Spinal cord (tissue), 10 donors: ENCODE measurements around the gene NFXL1. TPM values are rescaled to one million over a fixed set of nuclear protein-coding genes. Genes with fewer than 3 reads are reported as not detected.
A peak's percentile ranks its signal among the peaks of the same experiment; 100 is the strongest.

Experiments
- DNase-seq, 6 donors: peaks; one replicate each; pipeline versions ENCODE4 v3.0.0 to v3.0.0-alpha.2; 2013 to 2015; ENCODE audit warnings: low spot score in 6 of 6, low read depth in 4 of 6
- H3K27ac ChIP-seq: one replicate; pipeline ENCODE4 v1.5.1; 2013; ENCODE audit warnings: low read depth, low read length, control low read depth
- H3K27me3 ChIP-seq: one replicate; pipeline ENCODE4 v1.6.1; 2013; ENCODE audit warnings: low read length; ENCODE audit not compliant: control insufficient read depth, insufficient read depth
- H3K36me3 ChIP-seq: one replicate; pipeline ENCODE4 v1.6.1; 2013; ENCODE audit warnings: low read length; ENCODE audit not compliant: control insufficient read depth, insufficient read depth
- H3K4me1 ChIP-seq: one replicate; pipeline ENCODE4 v1.6.1; 2013; ENCODE audit warnings: low read length; ENCODE audit not compliant: control insufficient read depth, insufficient read depth
- H3K4me3 ChIP-seq: one replicate; pipeline ENCODE4 v1.5.1; 2013; ENCODE audit warnings: low read depth, low read length, control low read depth
- H3K9me3 ChIP-seq: one replicate; pipeline ENCODE4 v1.6.1; 2013; ENCODE audit warnings: low read length; ENCODE audit not compliant: control insufficient read depth, insufficient read depth
- WGBS: methylation state at CpG from one replicate; pipeline ENCODE4 v1.1.5; 2013; ENCODE audit warnings: missing lambda C conversion rate; ENCODE audit not compliant: insufficient coverage; 5-methylcytosine and 5-hydroxymethylcytosine counted together
- polyA plus RNA-seq, 2 donors: library from polyadenylated mRNA; unstranded; fragments of 120-200 nt; gene quantifications; one replicate each; pipeline ENCODE4 v1.2.1, GENCODE V29; 2013; ENCODE audit not compliant: insufficient read length in 2 of 2
- total RNA-seq, 2 donors: library from RNA; depleted of rRNA in 1 of 2; stranded (reverse); fragments of 120-200 nt in 1 of 2; fragments of >200 nt in 1 of 2; gene quantifications; one replicate each; pipeline versions ENCODE4 v1.2.3 to v1.2.4, GENCODE V29; 2013 to 2014
- donor health status: healthy.

NFXL1 gene
- total and polyA plus RNA-seq, 4 donors = 12.7 to 19.9 (median 13.8) TPM

GRCh38 chr4:47827343-47828047 is 86.9 kb downstream of the NFXL1 start:
- H3K4me3 ChIP-seq = no peak overlapping the region
- no peaks in the 10 kb centered on the region for H3K27me3 ChIP-seq
- DNase-seq = no peak
- H3K27ac ChIP-seq = no peak overlapping the region
- H3K4me1 ChIP-seq = peaks cover 6% of the 10 kb centered on the region
- no peaks in the 10 kb centered on the region for H3K9me3 ChIP-seq
- WGBS = 50% methylated on average over 1 of the region's 2 CpGs
- H3K36me3 ChIP-seq = no peaks in the 10 kb centered on the region

GRCh38 chr4:47824840-47825239 is 89.5 kb downstream of the NFXL1 start:
- Histone ChIP-seq H3K9me3 (no peaks in the 10 kb centered on the region), H3K27ac (no peak overlapping the region), H3K4me1 (peaks cover 6% of the 10 kb centered on the region), H3K27me3 (no peaks in the 10 kb centered on the region), H3K36me3 (no peaks in the 10 kb centered on the region), H3K4me3 (no peak overlapping the region)
- 40% methylated on average over 5 of the region's 7 CpGs for WGBS
- DNase-seq = peak in 2 of 6 donors; percentile 46 to 63

- no peaks in the 10 kb centered on the region for H3K9me3 ChIP-seq
- H3K4me1 ChIP-seq = no peaks in the 10 kb centered on the region
Measured at GRCh38 chr4:47819178-47819577, 95.2 kb downstream of the NFXL1 start.

DNA sequence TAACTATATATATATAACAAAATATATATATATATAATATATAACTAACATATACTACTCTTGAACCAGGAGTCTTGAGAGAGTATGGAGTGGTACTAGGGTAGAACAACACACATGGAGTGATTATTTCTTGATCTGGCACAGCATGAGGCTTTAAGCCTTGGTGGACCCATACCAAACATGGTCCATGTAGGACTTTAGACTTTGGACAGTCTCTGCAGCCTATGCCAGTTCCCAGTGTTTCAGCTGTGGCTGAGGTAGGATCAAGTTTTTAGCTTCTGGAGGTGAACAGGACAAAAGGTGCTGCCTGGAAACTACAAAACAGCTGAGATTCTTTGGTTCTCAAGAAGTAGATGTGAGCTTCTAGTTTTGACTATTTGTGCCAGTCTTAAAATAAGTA is 97.1 kb downstream of the NFXL1 start:
- Histone ChIP-seq H3K36me3 (no peaks in the 10 kb centered on the region), H3K27me3 (no peaks in the 10 kb centered on the region), H3K4me1 (no peaks in the 10 kb centered on the region), H3K4me3 (no peak overlapping the region), H3K27ac (no peak overlapping the region), H3K9me3 (no peaks in the 10 kb centered on the region)
- no peak for DNase-seq

More at GRCh38 chr4:47819178-47819577, 95.2 kb downstream of the NFXL1 start:
- Histone ChIP-seq H3K36me3 (no peaks in the 10 kb centered on the region), H3K27me3 (no peaks in the 10 kb centered on the region), H3K27ac (no peak overlapping the region), H3K4me3 (no peak overlapping the region)
- DNase-seq = no peak
- 50% methylated on average over 1 of the region's 1 CpG for WGBS

GRCh38 chr4:47816748-47817147 is 97.6 kb downstream of the NFXL1 start:
- H3K4me3 ChIP-seq = no peak overlapping the region
- no peaks in the 10 kb centered on the region for H3K4me1 ChIP-seq
- WGBS = 90% methylated on average over 1 of the region's 2 CpGs

GRCh38 chr4:47814618-47815295 is 99.6 kb downstream of the NFXL1 start:
- DNase-seq = peak in 1 of 6 donors; percentile 24
- Histone ChIP-seq H3K9me3 (no peaks in the 10 kb centered on the region), H3K4me3 (no peak overlapping the region), H3K27me3 (no peaks in the 10 kb centered on the region), H3K4me1 (no peaks in the 10 kb centered on the region), H3K27ac (no peak overlapping the region), H3K36me3 (no peaks in the 10 kb centered on the region)
- no CpG with 5 or more reads among the region's 6 CpGs for WGBS

More at GRCh38 chr4:47816748-47817147, 97.6 kb downstream of the NFXL1 start:
- DNase-seq = no peak
- Histone ChIP-seq H3K36me3 (no peaks in the 10 kb centered on the region), H3K27ac (no peak overlapping the region), H3K9me3 (no peaks in the 10 kb centered on the region), H3K27me3 (no peaks in the 10 kb centered on the region)

DNA sequence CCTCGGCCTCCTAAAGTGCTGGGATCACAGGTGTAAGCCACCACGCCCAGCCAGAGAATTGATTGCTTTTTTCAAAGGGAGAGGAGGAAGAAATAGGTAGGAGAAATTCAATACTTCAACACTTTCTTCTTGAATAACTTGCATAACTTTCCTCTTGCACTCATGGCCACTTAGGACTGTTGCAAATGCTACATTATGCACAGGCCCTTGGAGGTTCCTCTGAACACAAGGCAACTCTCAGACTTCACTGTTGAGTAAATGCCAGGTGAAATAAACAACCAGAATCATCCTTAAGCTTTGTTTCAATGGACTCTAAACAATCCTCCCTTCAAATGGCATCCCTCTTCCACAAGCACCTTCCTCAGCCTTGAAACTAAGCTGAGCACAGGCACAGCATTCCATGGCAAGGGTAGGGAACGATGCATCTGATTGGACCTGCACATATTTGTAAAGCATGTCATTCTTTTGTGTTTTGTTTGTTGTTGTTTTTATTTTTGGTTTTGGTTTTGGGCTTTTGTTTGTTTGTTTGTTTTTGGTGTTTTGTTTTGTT is 104.7 kb downstream of the NFXL1 start:
- Histone ChIP-seq H3K9me3 (no peaks in the 10 kb centered on the region), H3K27ac (no peak overlapping the region), H3K27me3 (no peaks in the 10 kb centered on the region), H3K36me3 (no peaks in the 10 kb centered on the region), H3K4me1 (no peaks in the 10 kb centered on the region), H3K4me3 (no peak overlapping the region)
- WGBS = no CpG with 5 or more reads among the region's 3 CpGs
- no peak for DNase-seq

DNA sequence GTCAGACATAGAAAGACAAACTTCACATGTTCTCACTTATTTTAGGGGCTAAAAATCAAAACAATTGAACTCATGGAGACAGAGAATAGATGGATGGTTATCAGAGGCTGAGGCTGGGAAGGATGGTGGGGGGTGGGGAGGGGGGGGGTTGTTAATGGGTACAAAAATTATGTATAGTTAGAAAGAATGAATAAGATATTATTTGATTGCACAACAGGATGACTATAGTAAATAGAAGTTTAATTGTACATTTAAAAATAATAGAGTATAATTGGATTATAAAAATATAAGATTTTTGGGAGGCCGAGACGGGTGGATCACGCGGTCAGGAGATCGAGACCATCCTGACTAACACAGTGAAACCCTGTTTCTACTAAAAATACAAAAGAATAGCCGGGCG is 109.8 kb downstream of the NFXL1 start:
- H3K27ac ChIP-seq = no peak overlapping the region
- H3K4me1 ChIP-seq = no peaks in the 10 kb centered on the region
- no CpG with 5 or more reads among the region's 7 CpGs for WGBS
- no peak for DNase-seq
- H3K4me3 ChIP-seq = no peak overlapping the region
- H3K9me3 ChIP-seq = no peaks in the 10 kb centered on the region
- no peaks in the 10 kb centered on the region for H3K27me3 ChIP-seq
- no peaks in the 10 kb centered on the region for H3K36me3 ChIP-seq

GRCh38 chr4:47801481-47802002 is 112.8 kb downstream of the NFXL1 start:
- 89% methylated on average over 2 of the region's 3 CpGs for WGBS
- Histone ChIP-seq H3K36me3 (no peaks in the 10 kb centered on the region), H3K27me3 (no peaks in the 10 kb centered on the region), H3K4me3 (no peak overlapping the region), H3K9me3 (no peaks in the 10 kb centered on the region), H3K27ac (no peak overlapping the region), H3K4me1 (no peaks in the 10 kb centered on the region)
- no peak for DNase-seq
